GM04504 (cell line): ENCODE data around the gene NUP50.

Source experiments
- DNase-seq: peaks from one replicate; pipeline ENCODE4 v3.0.0-alpha.2; 2012; ENCODE audit warnings: low read depth

Gene NUP50

GRCh38 chr22:45194686-45195085 is 31.0 kb downstream of the NUP50 start:
- no peak for DNase-seq

DNA sequence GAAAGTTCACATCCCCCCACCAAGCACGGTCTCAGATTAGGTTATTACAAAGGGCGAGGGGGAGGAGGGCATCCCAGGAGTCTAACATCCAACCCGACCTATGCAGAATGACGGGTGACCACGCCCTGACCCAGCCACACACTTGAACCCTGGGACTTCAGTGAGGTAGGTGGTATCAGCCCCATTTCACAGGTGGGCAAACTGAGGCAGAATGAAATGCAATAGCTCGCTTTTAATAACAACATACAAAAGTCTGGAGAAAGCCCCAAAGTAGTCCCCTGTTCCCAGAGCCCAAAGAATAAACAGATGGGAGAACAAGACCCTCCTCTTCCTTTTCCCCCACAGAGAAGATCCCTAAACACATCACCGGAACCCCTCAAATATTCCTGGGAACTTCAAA is 31.9 kb downstream of the NUP50 start:
- DNase-seq = no peak

DNA sequence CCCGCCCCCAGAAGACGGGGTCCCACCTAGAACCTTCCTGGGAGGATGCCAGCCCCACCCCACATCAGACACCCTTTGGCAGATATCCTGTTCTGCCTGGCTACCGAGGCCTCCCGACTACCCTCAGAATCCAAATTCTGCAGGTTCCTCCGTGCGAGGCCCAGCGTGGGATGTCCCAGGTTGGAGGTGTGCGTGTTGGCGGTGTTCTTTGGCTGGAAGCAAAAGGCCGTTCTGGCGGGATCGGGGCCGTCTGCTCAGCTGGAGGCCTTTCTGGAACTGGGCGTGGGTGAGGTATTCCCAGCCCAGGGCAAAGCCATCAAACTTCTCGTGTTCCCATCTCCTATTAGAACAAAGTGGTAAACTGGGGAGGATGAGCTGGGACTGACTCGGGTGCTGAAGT is 32.6 kb downstream of the NUP50 start:
- DNase-seq = no peak

DNA sequence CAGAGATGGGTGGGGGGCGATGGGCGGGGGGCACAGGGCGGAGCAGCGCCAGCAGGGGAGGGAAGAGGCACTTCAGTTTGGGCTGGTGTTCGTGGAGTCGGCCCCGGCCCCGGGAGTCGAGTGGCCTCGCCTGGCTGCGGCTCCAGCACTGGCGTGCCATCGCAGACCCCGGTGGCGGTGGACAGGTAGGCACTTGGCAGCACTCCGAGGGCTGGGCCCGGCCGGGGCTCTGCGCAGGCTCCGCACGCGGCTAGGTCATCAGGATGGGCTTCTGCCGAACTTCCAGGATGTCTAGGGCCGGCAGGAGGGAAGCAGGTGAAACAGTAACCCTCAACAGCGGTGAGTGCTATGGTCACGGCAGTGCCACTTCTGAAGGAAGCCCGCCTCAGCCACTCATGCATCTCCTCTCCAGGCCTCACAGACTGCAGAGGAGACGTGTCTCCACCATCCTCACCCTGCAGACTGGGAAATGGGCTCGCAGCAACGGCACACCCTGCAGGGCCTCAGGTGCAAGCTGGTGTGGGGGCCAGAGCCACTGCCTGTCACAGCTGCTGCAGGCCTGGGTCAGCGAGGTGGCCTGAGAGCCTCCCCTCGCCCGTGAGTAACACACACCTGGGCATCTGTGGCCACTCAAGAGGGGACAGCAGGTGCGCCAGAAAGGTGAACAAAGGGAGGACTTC is 33.3 kb downstream of the NUP50 start:
- DNase-seq = no peak

- DNase-seq = no peak
Observed at GRCh38 chr22:45197606-45198462, 34.1 kb downstream of the NUP50 start.

DNA sequence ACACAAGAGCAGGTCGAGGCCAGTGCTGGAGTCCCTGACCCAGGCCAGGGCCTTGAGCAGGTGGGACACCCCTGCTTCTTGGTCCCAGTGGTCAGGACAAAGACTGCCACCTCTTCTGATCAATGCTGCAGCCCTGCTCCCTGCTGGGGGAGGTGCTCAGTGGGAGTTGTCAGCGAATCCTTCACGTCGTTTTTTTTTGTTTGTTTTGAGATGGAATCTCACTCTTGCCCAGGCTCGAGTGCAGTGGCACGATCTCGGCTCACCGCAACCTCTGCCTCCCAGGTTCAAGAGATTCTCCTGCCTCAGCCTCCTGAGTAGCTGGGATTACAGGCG is 34.7 kb downstream of the NUP50 start:
- DNase-seq = no peak

- no peak for DNase-seq
Observed at GRCh38 chr22:45199723-45200122, 36.0 kb downstream of the NUP50 start.

GRCh38 chr22:45200230-45200629 is 36.5 kb downstream of the NUP50 start:
- no peak for DNase-seq

- DNase-seq = no peak
Observed at GRCh38 chr22:45200860-45201511, 37.3 kb downstream of the NUP50 start.

DNA sequence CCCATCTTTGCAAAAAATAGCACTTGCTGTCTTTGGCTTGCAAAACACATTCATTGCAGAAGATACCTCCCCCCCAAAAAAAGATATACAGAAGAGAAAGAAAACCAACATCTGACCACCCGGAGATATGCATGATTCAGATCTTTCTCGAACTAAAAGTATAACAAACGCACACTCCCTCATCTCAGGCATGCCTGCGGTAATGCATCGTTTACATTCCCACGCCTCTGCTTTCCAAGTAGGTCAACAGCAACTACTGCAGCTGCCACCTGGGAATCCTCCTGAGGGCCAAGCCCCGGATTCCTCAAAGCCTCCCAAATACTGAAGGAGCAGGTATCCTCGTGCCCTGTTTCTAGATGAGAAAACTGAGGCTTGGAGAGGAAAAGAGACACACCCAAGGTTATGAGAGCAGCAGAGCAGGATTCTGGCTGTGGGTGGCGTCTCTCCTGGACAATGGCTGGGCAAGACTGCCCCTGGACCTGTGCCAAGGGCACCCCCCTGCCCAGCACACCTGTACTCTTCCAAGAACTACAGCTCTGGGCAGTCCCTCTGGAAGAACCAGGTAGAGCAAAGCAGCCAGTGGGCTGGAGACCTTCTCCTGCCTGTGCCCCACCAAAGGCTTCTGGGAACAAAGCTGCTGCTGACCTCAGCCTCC is 38.1 kb downstream of the NUP50 start:
- no peak for DNase-seq

GRCh38 chr22:45202333-45203149 is 38.8 kb downstream of the NUP50 start:
- no peak for DNase-seq

DNA sequence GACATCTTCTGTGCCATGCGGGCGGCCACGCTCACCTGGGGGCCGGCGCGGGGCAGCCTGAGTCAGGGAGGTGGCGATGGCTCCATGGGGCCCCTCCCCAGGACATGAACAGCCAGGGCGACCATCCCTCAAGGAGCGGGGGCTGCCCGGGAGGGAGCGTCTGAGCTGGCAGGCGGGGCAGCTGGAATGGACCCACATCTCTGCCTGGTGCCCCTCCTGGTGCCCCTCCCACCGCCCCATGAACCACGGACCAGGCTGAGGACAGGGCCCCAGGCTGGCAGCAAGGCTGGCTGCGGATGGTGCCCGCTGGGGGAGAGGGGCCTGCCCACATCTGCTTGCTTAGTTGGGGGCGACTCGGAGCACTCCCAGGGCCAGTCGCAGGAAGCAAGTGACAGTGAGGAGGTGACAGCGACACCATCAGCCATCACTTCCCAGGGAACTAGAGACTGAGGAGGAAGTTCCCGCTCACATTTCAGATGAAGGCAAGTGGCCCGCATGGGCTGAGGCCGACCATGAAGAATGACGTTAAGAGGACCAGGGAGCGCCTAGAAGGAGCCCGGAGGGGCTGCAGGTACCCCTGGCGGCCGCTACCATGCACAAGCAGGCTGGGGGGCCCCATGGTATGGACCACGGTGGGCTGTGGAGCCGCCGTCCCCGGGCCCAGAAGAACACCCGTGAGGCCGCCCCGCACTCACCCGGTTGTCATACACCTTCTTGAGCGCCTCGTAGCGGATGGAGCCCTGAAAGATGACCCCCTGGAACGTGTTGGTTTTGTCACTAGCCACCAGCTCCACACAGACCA is 39.6 kb downstream of the NUP50 start:
- DNase-seq = no peak

DNA sequence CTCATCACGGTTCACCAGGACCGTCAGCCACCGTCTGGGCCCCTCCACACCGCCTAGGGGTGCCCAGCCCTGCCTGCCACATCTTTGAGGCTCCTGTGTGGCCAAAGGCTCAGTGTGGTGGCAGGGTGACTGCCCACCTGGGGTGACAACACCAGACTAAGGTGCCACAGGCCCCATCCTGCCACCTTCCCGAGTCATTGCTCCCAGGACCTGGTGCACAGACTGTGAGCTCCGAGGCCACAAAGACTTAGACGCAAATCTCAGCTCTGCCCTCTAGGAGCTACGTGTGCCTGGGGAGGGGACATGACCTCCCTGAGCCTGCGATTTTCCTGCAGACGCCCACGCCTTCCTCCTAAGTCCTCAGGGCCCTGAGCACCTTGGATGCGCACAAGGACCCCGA is 40.5 kb downstream of the NUP50 start:
- DNase-seq = no peak

GRCh38 chr22:45204819-45205218 is 41.1 kb downstream of the NUP50 start:
- DNase-seq = no peak

- no peak for DNase-seq
Observed at GRCh38 chr22:45205276-45205925, 41.7 kb downstream of the NUP50 start.

DNA sequence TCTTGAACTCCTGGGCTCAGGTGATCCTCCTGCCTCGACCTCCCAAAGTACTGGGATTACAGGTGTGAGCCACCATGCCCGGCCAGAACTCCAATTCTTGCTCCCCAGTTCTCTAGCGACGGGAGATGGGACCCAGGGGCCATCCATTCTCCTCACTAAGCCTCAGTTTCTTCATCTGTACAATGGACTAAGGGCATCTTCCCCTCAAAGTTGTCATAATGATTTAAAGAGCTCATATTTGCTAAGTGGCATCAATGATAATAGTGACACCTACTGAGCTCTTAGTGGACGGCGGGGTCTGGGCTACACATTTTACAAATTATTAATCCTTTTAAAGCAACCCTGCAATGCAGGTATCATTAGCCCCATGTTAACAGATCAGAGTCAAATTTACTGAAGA is 42.5 kb downstream of the NUP50 start:
- DNase-seq = no peak

GRCh38 chr22:45207533-45207932 is 43.8 kb downstream of the NUP50 start:
- DNase-seq = no peak

- DNase-seq = no peak
Observed at GRCh38 chr22:45207981-45208664, 44.4 kb downstream of the NUP50 start.

- no peak for DNase-seq
Observed at GRCh38 chr22:45208696-45208992, 44.9 kb downstream of the NUP50 start.
